ENCODE results near the gene TPO.
"Not testable (repeated sequence)": the region's sequence is repeated elsewhere in the genome, so short reads cannot be mapped to it uniquely, and the experiment has no call there.

Gene TPO

DNA sequence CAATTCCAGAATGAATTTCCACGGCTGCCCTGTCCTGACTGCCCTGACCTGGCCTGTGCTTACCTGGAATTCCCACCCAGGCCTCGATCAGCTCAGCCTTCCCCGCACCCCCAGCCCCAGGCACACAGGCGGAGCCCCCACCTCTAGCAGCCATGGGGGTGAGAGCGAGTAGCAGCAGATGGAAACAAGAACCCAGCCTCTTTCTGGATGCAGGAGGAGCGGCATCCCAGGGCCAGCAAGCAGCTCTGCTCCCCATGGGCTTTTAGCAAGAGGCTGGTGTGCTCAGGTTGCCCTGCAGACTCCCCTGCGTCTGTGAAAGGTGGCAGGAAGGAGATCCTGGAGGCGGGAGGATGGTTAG, 101.8 kb downstream of the TPO start:
- no peaks in the 10 kb centered on the region for H3K9me3 ChIP-seq (ENCODE audit: control insufficient read depth, low read length)
- no peak overlapping the region for H3K9ac ChIP-seq (ENCODE audit: low read length)
- no peaks in the 10 kb centered on the region for H3K4me1 ChIP-seq (ENCODE audit: control insufficient read depth, insufficient read depth, low read length)
- no peak overlapping the region for H3K4me3 ChIP-seq (ENCODE audit: low read length)
- H3K27me3 ChIP-seq (ENCODE audit: control insufficient read depth, insufficient read depth, low read length), result no peaks in the 10 kb centered on the region
- no peaks in the 10 kb centered on the region for H3K36me3 ChIP-seq (ENCODE audit: control insufficient read depth, insufficient read depth, low read length)

DNA sequence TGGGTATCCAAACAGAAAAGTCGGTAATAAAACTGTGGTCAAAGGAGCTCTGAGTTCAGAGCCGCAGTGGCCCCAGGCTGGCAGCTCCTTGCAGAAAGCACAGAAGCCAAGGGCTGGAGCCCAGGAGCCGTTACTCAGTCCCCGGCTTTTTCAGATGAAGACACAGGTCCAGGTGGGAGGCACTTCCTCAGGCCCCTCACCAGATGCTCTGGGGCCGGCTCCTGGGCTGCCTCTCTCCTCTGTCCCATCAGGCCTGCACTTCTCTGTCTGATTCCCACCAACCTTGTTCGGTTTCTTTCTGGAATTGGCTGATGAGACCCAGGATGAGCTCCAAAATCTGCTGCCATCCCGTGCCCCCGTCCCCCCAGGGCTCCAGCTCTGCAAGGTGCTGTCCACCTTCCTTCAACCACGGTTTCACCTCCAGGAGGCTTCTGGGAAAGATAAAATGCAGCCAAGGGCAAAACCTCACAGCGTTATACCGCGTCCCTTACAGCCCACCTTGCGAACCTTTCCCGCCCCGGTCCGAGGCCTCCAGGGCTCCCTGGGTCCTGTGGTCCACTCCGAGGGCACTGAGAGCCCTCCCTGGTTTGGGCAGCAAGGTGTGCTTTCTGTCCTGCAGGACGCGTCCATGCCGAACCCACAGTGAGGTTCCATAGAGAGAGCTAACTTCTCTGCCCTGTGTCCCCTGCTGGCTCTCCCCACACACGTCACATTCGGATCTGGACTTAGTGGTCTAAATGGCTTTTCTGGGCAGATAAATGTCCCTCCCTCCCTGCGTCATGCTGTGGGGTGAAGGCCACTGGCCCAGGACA, 102.9 kb downstream of the TPO start:
- H3K4me3 ChIP-seq (ENCODE audit: low read length), result no peak overlapping the region
- H3K36me3 ChIP-seq (ENCODE audit: control insufficient read depth, insufficient read depth, low read length), result no peaks in the 10 kb centered on the region
- no peaks in the 10 kb centered on the region for H3K27me3 ChIP-seq (ENCODE audit: control insufficient read depth, insufficient read depth, low read length)
- H3K4me1 ChIP-seq (ENCODE audit: control insufficient read depth, insufficient read depth, low read length), result no peaks in the 10 kb centered on the region
- H3K9ac ChIP-seq (ENCODE audit: low read length), result no peak overlapping the region
- H3K9me3 ChIP-seq (ENCODE audit: control insufficient read depth, low read length), result no peaks in the 10 kb centered on the region

DNA sequence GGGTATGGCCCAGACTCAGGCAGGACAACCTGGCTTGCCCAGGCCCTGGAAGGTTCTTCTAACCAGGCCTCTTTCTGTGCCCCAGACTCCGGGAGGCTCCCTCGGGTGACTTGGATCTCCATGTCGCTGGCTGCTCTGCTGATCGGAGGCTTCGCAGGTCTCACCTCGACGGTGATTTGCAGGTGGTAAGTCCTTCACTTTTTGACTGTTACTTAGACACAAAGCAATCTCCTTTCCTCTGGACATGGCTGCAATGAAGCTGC, 103.5 kb downstream of the TPO start:
- H3K9ac ChIP-seq (ENCODE audit: low read length), result no peak overlapping the region

DNA sequence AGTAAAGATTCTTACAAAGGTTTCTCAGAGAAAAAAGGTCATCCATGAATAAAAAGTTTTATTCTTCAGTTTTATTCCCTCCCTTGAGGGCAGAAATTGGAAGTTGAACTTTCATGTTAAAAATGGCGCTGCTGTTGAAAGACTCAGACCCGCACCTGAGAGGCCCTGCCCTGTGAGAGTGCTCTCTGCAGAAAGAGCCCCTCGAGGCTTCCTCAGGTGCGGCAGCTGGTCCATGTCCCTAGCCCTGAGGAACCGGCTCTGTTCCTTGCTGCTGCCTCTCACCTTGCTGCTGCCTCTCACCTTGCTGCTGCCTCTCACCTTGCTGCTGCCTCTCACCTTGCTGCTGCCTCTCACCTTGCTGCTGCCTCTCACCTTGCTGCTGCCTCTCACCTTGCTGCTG, 104.0 kb downstream of the TPO start:
- not testable (repeated sequence) for H3K4me1 ChIP-seq (ENCODE audit: control insufficient read depth, insufficient read depth, low read length); H3K4me3 ChIP-seq (ENCODE audit: low read length); H3K36me3 ChIP-seq (ENCODE audit: control insufficient read depth, insufficient read depth, low read length); H3K9ac ChIP-seq (ENCODE audit: low read length); H3K9me3 ChIP-seq (ENCODE audit: control insufficient read depth, low read length); H3K27me3 ChIP-seq (ENCODE audit: control insufficient read depth, insufficient read depth, low read length)

More for the DNA sequence above, 103.5 kb downstream of the TPO start:
- no peaks in the 10 kb centered on the region for H3K36me3 ChIP-seq (ENCODE audit: control insufficient read depth, insufficient read depth, low read length)
- H3K27me3 ChIP-seq (ENCODE audit: control insufficient read depth, insufficient read depth, low read length), result no peaks in the 10 kb centered on the region
- no peak overlapping the region for H3K4me3 ChIP-seq (ENCODE audit: low read length)
- no peaks in the 10 kb centered on the region for H3K9me3 ChIP-seq (ENCODE audit: control insufficient read depth, low read length)
- no peaks in the 10 kb centered on the region for H3K4me1 ChIP-seq (ENCODE audit: control insufficient read depth, insufficient read depth, low read length)

DNA sequence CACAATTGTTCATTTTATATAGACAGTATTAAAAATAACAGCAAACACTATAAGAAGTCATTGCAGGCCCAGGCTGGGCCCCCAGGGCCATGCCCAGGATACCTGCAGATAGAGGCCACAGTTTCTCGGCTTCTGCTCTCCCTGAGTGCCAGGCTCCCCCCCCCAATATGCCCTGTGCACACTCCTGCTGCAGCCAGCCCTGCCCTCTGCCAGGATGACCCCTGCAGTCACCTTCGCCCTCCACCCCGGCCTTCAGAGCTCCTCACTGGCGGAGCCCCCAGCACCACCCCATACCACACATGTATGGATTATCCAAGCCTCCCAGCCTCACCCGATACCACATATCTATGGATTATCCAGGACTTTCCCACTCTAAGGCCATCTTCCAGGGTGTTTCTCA, 104.5 kb downstream of the TPO start:
- H3K4me3 ChIP-seq (ENCODE audit: low read length), result no peak overlapping the region
- H3K4me1 ChIP-seq (ENCODE audit: control insufficient read depth, insufficient read depth, low read length), result no peaks in the 10 kb centered on the region
- no peaks in the 10 kb centered on the region for H3K9me3 ChIP-seq (ENCODE audit: control insufficient read depth, low read length)
- H3K9ac ChIP-seq (ENCODE audit: low read length), result no peak overlapping the region
- no peaks in the 10 kb centered on the region for H3K36me3 ChIP-seq (ENCODE audit: control insufficient read depth, insufficient read depth, low read length)
- no peaks in the 10 kb centered on the region for H3K27me3 ChIP-seq (ENCODE audit: control insufficient read depth, insufficient read depth, low read length)

DNA sequence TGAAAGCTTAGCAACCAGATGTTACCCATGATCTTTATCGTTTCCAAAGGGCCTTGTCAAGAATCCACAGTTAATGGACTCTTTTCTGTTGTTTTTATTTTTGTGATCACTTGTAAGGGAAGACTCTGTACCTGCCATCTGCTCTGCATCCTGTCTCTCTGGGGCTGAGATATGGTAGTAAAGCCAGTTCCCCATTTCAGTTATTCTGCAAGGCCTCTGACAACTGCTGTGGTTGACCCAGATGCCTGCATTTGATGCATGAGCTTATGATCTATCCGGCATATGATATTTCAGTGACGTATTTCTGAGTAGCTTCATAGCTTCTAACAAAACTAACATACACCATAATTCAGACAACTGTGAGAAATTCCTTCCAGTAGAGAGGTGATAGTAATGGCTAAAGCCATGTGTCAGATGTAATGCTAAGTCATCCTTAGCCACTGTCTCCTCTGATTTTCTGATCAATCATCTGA, 105.1 kb downstream of the TPO start:
- no peaks in the 10 kb centered on the region for H3K36me3 ChIP-seq (ENCODE audit: control insufficient read depth, insufficient read depth, low read length)
- no peaks in the 10 kb centered on the region for H3K4me1 ChIP-seq (ENCODE audit: control insufficient read depth, insufficient read depth, low read length)
- no peak overlapping the region for H3K4me3 ChIP-seq (ENCODE audit: low read length)
- no peak overlapping the region for H3K9ac ChIP-seq (ENCODE audit: low read length)
- H3K9me3 ChIP-seq (ENCODE audit: control insufficient read depth, low read length), result no peaks in the 10 kb centered on the region
- H3K27me3 ChIP-seq (ENCODE audit: control insufficient read depth, insufficient read depth, low read length), result no peaks in the 10 kb centered on the region

DNA sequence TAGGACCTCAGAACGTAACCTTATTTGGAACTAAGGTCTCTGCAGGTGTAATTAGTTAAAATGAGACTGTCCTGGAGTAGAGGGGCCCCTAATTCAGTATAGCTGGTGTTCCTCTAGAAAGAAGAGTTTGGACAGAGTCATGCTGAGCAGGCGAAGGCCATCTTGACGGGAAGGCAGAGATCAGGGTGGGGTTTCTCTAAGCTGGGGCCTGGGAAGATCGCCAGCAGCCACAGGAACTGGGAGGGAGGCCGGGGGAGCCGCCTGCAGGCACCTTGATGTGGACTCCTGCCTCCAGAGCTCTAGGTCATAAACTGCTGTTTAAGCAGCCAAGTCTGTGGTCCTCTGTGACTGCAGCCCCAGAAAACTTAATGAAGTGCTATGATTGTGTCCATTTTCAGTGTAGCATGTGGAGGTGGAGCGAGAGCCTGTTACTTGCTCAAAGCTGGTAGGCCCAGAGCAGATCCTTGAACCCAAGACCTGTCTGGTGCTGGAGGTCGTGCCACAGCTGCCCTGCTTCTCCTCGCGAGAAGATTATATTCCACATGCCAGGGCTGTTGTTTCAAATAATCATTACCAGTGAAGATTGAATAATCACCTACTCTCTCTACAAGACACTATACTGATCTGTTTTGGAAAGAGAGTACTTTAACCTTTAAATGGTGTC, 105.7 kb downstream of the TPO start:
- no peaks in the 10 kb centered on the region for H3K27me3 ChIP-seq (ENCODE audit: control insufficient read depth, insufficient read depth, low read length)
- no peaks in the 10 kb centered on the region for H3K9me3 ChIP-seq (ENCODE audit: control insufficient read depth, low read length)
- H3K4me1 ChIP-seq (ENCODE audit: control insufficient read depth, insufficient read depth, low read length), result no peaks in the 10 kb centered on the region
- H3K4me3 ChIP-seq (ENCODE audit: low read length), result no peak overlapping the region
- no peak overlapping the region for H3K9ac ChIP-seq (ENCODE audit: low read length)
- no peaks in the 10 kb centered on the region for H3K36me3 ChIP-seq (ENCODE audit: control insufficient read depth, insufficient read depth, low read length)

DNA sequence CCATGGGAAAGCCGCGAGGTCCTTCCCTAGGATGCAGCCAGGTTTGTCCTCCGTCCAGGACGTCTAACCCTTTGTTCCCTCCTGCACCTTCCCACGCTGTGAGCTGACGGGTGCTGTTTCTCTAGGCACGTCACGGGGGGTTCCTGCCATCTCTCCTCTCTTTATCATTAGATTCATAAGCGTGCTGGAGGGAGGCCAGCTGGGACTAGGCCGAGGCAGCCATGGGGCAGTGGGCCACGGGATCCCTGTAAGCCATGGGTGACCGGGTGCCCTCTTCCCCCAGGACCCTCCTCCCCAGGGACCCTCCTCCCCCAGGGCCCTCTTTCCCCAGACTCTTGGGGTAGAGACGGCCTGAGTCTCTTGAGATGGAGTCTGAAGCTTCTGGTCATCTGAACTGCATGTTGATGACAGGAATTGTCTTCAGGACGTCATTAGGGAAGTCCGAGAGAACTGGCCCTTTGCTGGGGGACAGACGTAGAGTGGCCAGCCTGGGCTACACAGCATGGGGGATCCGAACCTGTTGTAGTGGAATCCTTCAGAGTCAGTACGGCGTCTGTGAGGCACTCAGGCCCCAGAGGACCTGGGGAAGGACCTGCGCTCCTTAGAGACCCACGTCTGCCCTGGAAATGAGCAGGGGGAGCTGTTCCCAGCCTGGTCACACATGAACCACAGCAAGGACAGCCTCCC, 108.1 kb downstream of the TPO start:
- no peaks in the 10 kb centered on the region for H3K36me3 ChIP-seq (ENCODE audit: control insufficient read depth, insufficient read depth, low read length)
- H3K9me3 ChIP-seq (ENCODE audit: control insufficient read depth, low read length), result no peaks in the 10 kb centered on the region
- no peak overlapping the region for H3K4me3 ChIP-seq (ENCODE audit: low read length)
- no peaks in the 10 kb centered on the region for H3K4me1 ChIP-seq (ENCODE audit: control insufficient read depth, insufficient read depth, low read length)
- no peak overlapping the region for H3K9ac ChIP-seq (ENCODE audit: low read length)
- H3K27me3 ChIP-seq (ENCODE audit: control insufficient read depth, insufficient read depth, low read length), result no peaks in the 10 kb centered on the region

DNA sequence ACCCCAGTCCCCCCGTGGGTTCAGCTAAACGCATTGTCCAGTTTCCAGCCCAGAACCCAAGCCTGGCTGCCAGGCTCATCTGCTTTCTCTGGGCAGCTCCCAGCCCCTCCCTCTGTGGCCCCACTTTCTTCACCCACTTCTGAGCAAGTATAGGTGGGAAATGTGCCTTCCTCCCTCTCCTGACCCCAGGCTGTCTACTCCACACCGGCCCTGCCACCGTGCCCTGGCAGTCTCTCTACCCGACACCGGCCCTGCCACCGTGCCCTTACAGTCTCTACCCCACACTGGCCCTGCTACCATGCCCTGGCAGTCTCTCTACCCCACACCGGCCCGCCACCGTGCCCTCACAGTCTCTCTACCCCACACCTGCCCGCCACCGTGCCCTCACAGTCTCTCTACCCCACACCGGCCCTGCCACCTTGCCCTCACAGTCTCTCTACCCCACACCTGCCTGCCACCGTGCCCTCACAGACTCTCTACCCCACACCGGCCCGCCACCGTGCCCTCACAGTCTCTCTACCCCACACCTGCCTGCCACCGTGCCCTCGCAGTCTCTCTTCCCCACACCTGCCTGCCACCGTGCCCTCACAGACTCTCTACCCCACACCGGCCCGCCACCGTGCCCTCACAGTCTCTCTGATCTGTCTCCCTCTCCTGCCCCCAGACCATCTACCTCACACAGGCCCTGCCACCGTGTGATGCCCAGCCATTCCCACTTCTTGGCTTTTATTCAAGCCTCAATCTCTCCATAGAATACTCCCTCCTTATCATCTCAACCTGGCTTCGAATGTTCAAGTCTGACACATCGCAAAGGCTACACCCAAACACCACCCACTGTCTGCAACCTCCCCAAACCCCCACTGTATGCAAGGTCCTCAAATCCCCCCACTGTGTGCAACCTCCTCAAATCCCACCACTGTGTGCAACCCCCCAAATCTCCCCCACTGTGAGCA, 108.9 kb downstream of the TPO start:
- H3K4me3 ChIP-seq (ENCODE audit: low read length), result no peak overlapping the region
- no peaks in the 10 kb centered on the region for H3K4me1 ChIP-seq (ENCODE audit: control insufficient read depth, insufficient read depth, low read length)
- H3K27me3 ChIP-seq (ENCODE audit: control insufficient read depth, insufficient read depth, low read length), result no peaks in the 10 kb centered on the region
- no peaks in the 10 kb centered on the region for H3K36me3 ChIP-seq (ENCODE audit: control insufficient read depth, insufficient read depth, low read length)
- no peak overlapping the region for H3K9ac ChIP-seq (ENCODE audit: low read length)
- H3K9me3 ChIP-seq (ENCODE audit: control insufficient read depth, low read length), result no peaks in the 10 kb centered on the region

DNA sequence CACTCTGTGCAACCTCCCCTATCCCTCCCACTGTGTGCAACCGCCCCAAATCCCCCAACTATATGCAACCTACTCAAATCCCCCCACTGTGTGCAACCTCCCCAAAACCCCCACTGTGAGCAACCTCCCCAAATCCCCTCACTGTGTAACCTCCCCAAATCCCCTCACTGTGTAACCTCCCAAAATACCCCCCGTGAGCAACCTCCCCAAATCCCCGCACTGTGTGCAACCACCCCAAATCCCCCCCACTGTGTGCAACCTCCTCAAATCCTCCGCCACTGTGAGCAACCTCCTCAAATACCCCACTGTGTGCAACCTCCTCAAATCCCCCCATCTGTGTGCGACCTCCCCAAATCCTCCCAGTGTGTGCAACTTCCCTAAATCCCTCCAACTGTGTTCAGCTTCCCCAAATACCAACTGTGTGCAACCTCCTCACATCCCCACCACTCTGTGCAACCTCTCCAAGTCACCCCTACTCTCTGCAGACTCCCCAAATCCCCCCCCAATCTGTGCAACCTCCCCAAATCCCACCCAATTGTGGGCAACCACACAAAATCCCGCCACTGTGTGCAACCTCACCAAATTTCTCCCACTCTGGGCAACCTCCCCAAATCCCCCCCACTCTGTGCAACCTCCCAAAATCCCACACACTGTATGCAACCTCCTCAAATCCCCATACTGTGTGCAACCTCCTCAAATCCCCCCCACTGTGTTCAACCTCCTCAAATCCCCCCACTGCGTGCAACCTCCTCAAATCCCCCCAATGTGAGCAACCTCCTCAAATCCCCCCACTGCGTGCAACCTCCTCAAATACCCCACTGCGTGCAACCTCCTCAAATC, 114.1 kb downstream of the TPO start:
- Histone ChIP-seq H3K9me3 (ENCODE audit: control insufficient read depth, low read length) (no peaks in the 10 kb centered on the region), H3K4me1 (ENCODE audit: control insufficient read depth, insufficient read depth, low read length) (no peaks in the 10 kb centered on the region), H3K36me3 (ENCODE audit: control insufficient read depth, insufficient read depth, low read length) (no peaks in the 10 kb centered on the region), H3K4me3 (ENCODE audit: low read length) (no peak overlapping the region), H3K9ac (ENCODE audit: low read length) (no peak overlapping the region), H3K27me3 (ENCODE audit: control insufficient read depth, insufficient read depth, low read length) (no peaks in the 10 kb centered on the region)
